ENCODE data around the gene RFX8. TPM values are rescaled to one million over a fixed set of nuclear protein-coding genes. Genes with fewer than 3 reads are reported as not detected.

Gene RFX8
- total and polyA plus RNA-seq, 2 of the 13 experiments (the other 11 are each of a cell fraction or from before 2014, with no cell fraction given) = not detected

GRCh38 chr2:101386599-101387150 is 88.2 kb downstream of the RFX8 start (continued):
- TF ChIP-seq TSC22D2 (CRISPR knock-in tag; IDR thresholded peaks at IDR 0.05; ENCODE audit: borderline replicate concordance) (no peak), MAZ (IDR thresholded peaks at IDR 0.05; ENCODE audit: borderline replicate concordance, low read depth, low read length) (no peak), MAZ (CRISPR knock-in tag; IDR thresholded peaks at IDR 0.05; ENCODE audit: low read depth) (no peak), ZNF30 (CRISPR knock-in tag; IDR thresholded peaks at IDR 0.05) (no peak), ZNF782 (CRISPR knock-in tag; IDR thresholded peaks at IDR 0.05; ENCODE audit: borderline replicate concordance) (no peak), RBAK (CRISPR knock-in tag; IDR thresholded peaks at IDR 0.05) (no peak), ZNF275 (CRISPR knock-in tag; IDR thresholded peaks at IDR 0.05; ENCODE audit: borderline replicate concordance) (peak; percentile 62; the same call in 1 of the 2 replicates), KMT2A (CRISPR knock-in tag; IDR thresholded peaks at IDR 0.05) (no peak), ZNF788 (CRISPR knock-in tag; IDR thresholded peaks at IDR 0.05; ENCODE audit: borderline replicate concordance) (no peak), REPIN1 (CRISPR knock-in tag; IDR thresholded peaks at IDR 0.05; ENCODE audit: borderline replicate concordance, low read depth) (no peak), FUBP1 (CRISPR knock-in tag; IDR thresholded peaks at IDR 0.05; ENCODE audit: borderline replicate concordance) (no peak), CHD2 (IDR thresholded peaks at IDR 0.05; ENCODE audit: low read depth, low read length) (no peak), EZH2 (conservative IDR thresholded peaks at IDR 0.05; ENCODE audit: low read depth, low read length) (0 out of 2 replicates have a peak, but pooled peaks have one; percentile 53), DPF2 (CRISPR knock-in tag; IDR thresholded peaks at IDR 0.05; ENCODE audit: borderline replicate concordance, low read depth) (no peak), ZNF280B (CRISPR knock-in tag; IDR thresholded peaks at IDR 0.05; ENCODE audit: borderline replicate concordance) (peak; percentile 70; the same call in 1 of the 2 replicates), POGK (CRISPR knock-in tag; conservative IDR thresholded peaks at IDR 0.05) (no peak)
- TF ChIP-seq, protein P1, sequence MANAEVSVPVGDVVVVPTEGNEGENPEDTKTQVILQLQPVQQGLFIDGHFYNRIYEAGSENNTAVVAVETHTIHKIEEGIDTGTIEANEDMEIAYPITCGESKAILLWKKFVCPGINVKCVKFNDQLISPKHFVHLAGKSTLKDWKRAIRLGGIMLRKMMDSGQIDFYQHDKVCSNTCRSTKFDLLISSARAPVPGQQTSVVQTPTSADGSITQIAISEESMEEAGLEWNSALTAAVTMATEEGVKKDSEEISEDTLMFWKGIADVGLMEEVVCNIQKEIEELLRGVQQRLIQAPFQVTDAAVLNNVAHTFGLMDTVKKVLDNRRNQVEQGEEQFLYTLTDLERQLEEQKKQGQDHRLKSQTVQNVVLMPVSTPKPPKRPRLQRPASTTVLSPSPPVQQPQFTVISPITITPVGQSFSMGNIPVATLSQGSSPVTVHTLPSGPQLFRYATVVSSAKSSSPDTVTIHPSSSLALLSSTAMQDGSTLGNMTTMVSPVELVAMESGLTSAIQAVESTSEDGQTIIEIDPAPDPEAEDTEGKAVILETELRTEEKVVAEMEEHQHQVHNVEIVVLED (CRISPR knock-in tag; IDR thresholded peaks at IDR 0.05; ENCODE audit: borderline replicate concordance) = no peak
- TF ChIP-seq, protein P2, sequence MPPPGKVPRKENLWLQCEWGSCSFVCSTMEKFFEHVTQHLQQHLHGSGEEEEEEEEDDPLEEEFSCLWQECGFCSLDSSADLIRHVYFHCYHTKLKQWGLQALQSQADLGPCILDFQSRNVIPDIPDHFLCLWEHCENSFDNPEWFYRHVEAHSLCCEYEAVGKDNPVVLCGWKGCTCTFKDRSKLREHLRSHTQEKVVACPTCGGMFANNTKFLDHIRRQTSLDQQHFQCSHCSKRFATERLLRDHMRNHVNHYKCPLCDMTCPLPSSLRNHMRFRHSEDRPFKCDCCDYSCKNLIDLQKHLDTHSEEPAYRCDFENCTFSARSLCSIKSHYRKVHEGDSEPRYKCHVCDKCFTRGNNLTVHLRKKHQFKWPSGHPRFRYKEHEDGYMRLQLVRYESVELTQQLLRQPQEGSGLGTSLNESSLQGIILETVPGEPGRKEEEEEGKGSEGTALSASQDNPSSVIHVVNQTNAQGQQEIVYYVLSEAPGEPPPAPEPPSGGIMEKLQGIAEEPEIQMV (CRISPR knock-in tag; IDR thresholded peaks at IDR 0.05; ENCODE audit: low read depth) = no peak
